Breast epithelium (tissue), 4 donors: Measurements from ENCODE around the gene KIAA0513. TPM values are rescaled to one million over a fixed set of nuclear protein-coding genes. Genes with fewer than 3 reads are reported as not detected.

Source experiments
- DNase-seq, 2 donors: peaks; one replicate each; pipeline ENCODE4 v3.0.0-alpha.2; 2019; ENCODE audit warnings: low spot score in 2 of 2
- H3K27ac ChIP-seq, 2 donors: fragments of 200-600 bp; sonication (generic) in 1 of 2; one replicate each; pipeline ENCODE4 v1.5.1; 2016 to 2019; ENCODE audit warnings: mild to moderate bottlenecking in 1 of 2
- H3K27me3 ChIP-seq, 2 donors: fragments of 200-600 bp; sonication (generic) in 1 of 2; one replicate each; pipeline versions ENCODE4 v1.5.1 to v1.6.0; 2017 to 2019; ENCODE audit warnings: control low read depth in 1 of 2, mild to moderate bottlenecking in 1 of 2
- H3K36me3 ChIP-seq: fragments of 200-600 bp; one replicate; pipeline ENCODE4 v1.5.1; 2019
- H3K4me1 ChIP-seq, 2 donors: fragments of 200-600 bp; sonication (generic); one replicate each; pipeline ENCODE4 v1.5.1; 2016 to 2019; ENCODE audit warnings: control low read depth in 1 of 2
- H3K4me3 ChIP-seq, 3 donors: fragments of 200-600 bp; sonication (generic); 1 replicate in 2 of 3; 2 replicates in 1 of 3; pipeline ENCODE4 v1.5.1; 2016 to 2019; ENCODE audit warnings: mild to moderate bottlenecking in 3 of 3, moderate library complexity in 2 of 3
- H3K9me3 ChIP-seq, 2 donors: fragments of 200-600 bp; sonication (generic) in 1 of 2; one replicate each; pipeline ENCODE4 v1.5.1; 2016 to 2019; ENCODE audit warnings: control low read depth in 1 of 2
- CTCF ChIP-seq, 3 donors: fragments of 450-650 bp; IDR thresholded peaks; one replicate each; pipeline ENCODE4 v1.5.1; 2016 to 2017; ENCODE audit warnings: antibody characterized with exemption in 3 of 3, mild to moderate bottlenecking in 3 of 3, moderate library complexity in 3 of 3
- POLR2A ChIP-seq: fragments of 450-650 bp; IDR thresholded peaks from one replicate; pipeline ENCODE4 v1.6.1; 2016; ENCODE audit warnings: antibody characterized with exemption, mild to moderate bottlenecking, moderate library complexity
- POLR2AphosphoS5 ChIP-seq, 3 donors: sonication (generic); formaldehyde crosslinking; IDR thresholded peaks; one replicate each; pipeline ENCODE4 v1.6.1; 2017; ENCODE audit warnings: antibody characterized with exemption in 3 of 3
- intact Hi-C: fragments of 100-400 bp; cut with DNase I; formaldehyde crosslinking; loops from one replicate; pipeline ENCODE4 v1.15.1; 2023; ENCODE audit warnings: low total_unique reads
- total RNA-seq, 3 donors: library from RNA; depleted of rRNA; stranded (reverse); fragments of >200 nt; gene quantifications; one replicate each; pipeline ENCODE4 v1.1.0, GENCODE V29; 2016

Gene KIAA0513
- total RNA-seq, 3 donors from 2014 or later = 7.6 to 16.2 (median 10.8) TPM

- DNase-seq = no peak
- Histone ChIP-seq H3K4me3 (no peak overlapping the region), H3K27ac (no peak overlapping the region), H3K27me3 (no peaks in the 10 kb centered on the region), H3K36me3 (no peaks in the 10 kb centered on the region), H3K9me3 (no peaks in the 10 kb centered on the region), H3K4me1 (peaks cover 0 to 9% of the 10 kb centered on the region in 2 donors)
- TF ChIP-seq POLR2AphosphoS5 (IDR thresholded peaks at IDR 0.05) (no peak), POLR2A (no peak), CTCF (IDR thresholded peaks at IDR 0.05) (no peak)
- intact Hi-C loops = no loop called here
Observed at GRCh38 chr16:85057948-85058347, 30.4 kb downstream of the KIAA0513 start.

- H3K27ac ChIP-seq = no peak overlapping the region
- no peaks in the 10 kb centered on the region for H3K27me3 ChIP-seq
- TF ChIP-seq CTCF (IDR thresholded peaks at IDR 0.05) (no peak), POLR2A (no peak), POLR2AphosphoS5 (IDR thresholded peaks at IDR 0.05) (no peak)
- intact Hi-C loops = no loop called here
- no peaks in the 10 kb centered on the region for H3K36me3 ChIP-seq
- H3K4me1 ChIP-seq = peaks cover 0 to 9% of the 10 kb centered on the region in 2 donors
- no peak for DNase-seq
- H3K9me3 ChIP-seq = no peaks in the 10 kb centered on the region
- H3K4me3 ChIP-seq = no peak overlapping the region
Observed at GRCh38 chr16:85058909-85059308, 31.3 kb downstream of the KIAA0513 start.

- H3K4me3 ChIP-seq = no peak overlapping the region
- H3K36me3 ChIP-seq = no peaks in the 10 kb centered on the region
- H3K9me3 ChIP-seq = no peaks in the 10 kb centered on the region
- no peak overlapping the region for H3K27ac ChIP-seq
- no peaks in the 10 kb centered on the region for H3K27me3 ChIP-seq
- TF ChIP-seq POLR2AphosphoS5 (IDR thresholded peaks at IDR 0.05) (no peak), CTCF (IDR thresholded peaks at IDR 0.05) (no peak), POLR2A (no peak)
- DNase-seq = no peak
- no peaks in the 10 kb centered on the region for H3K4me1 ChIP-seq
- intact Hi-C loops = no loop called here
Observed at GRCh38 chr16:85061566-85061965, 34.0 kb downstream of the KIAA0513 start.

GRCh38 chr16:85062323-85062722 lies 34.7 kb downstream of the KIAA0513 start:
- no peaks in the 10 kb centered on the region for H3K4me1 ChIP-seq
- no peak for DNase-seq
- no peaks in the 10 kb centered on the region for H3K27me3 ChIP-seq
- TF ChIP-seq POLR2A (no peak), CTCF (IDR thresholded peaks at IDR 0.05) (no peak), POLR2AphosphoS5 (IDR thresholded peaks at IDR 0.05) (no peak)
- H3K9me3 ChIP-seq = no peaks in the 10 kb centered on the region
- H3K36me3 ChIP-seq = no peaks in the 10 kb centered on the region
- H3K27ac ChIP-seq = no peak overlapping the region
- H3K4me3 ChIP-seq = no peak overlapping the region
- intact Hi-C loops = no loop called here

- Histone ChIP-seq H3K27ac (no peak overlapping the region), H3K4me1 (no peaks in the 10 kb centered on the region), H3K36me3 (no peaks in the 10 kb centered on the region), H3K9me3 (no peaks in the 10 kb centered on the region), H3K4me3 (no peak overlapping the region), H3K27me3 (no peaks in the 10 kb centered on the region)
- TF ChIP-seq POLR2A (no peak), POLR2AphosphoS5 (IDR thresholded peaks at IDR 0.05) (no peak), CTCF (IDR thresholded peaks at IDR 0.05) (no peak)
- intact Hi-C loops = no loop called here
- no peak for DNase-seq
Observed at GRCh38 chr16:85062845-85063244, 35.2 kb downstream of the KIAA0513 start.
